DOHH2 (cell line): ENCODE results near the gene TINAGL1.

ENCODE experiments used
- H3F3A ChIP-seq: fragments of 200-600 bp; sonication (generic), shearing (Covaris generic); 2 replicates; pipeline ENCODE4 v1.6.0; 2016; ENCODE audit warnings: antibody characterized with exemption, mild to moderate bottlenecking; ENCODE audit not compliant: control insufficient read depth, insufficient read depth
- H3K27ac ChIP-seq: fragments of 200-600 bp; sonication (generic); 2 replicates; pipeline ENCODE4 v1.5.1; 2014; ENCODE audit warnings: low read depth, mild to moderate bottlenecking, low read length, moderate library complexity
- H3K27me3 ChIP-seq: fragments of 200-600 bp; sonication (generic); 2 replicates; pipeline ENCODE4 v1.6.1; 2014; ENCODE audit warnings: mild to moderate bottlenecking, low read length, mixed read lengths; ENCODE audit not compliant: control insufficient read depth
- H3K36me3 ChIP-seq: fragments of 200-600 bp; sonication (generic); 2 replicates; pipeline ENCODE4 v1.6.1; 2014; ENCODE audit warnings: mild to moderate bottlenecking, low read length, moderate library complexity, mixed read lengths; ENCODE audit not compliant: control insufficient read depth
- H3K4me1 ChIP-seq: fragments of 200-600 bp; sonication (generic); 2 replicates; pipeline ENCODE4 v1.6.1; 2014; ENCODE audit warnings: mild to moderate bottlenecking, low read length, mixed read lengths; ENCODE audit not compliant: control insufficient read depth
- H3K4me2 ChIP-seq: fragments of 200-600 bp; sonication (generic); 2 replicates; pipeline ENCODE4 v1.6.0; 2014; ENCODE audit warnings: mild to moderate bottlenecking, low read length, moderate library complexity
- H3K4me3 ChIP-seq: fragments of 200-600 bp; sonication (generic); 2 replicates; pipeline ENCODE4 v1.5.1; 2014; ENCODE audit warnings: mild to moderate bottlenecking, low read length, mixed read lengths
- H3K79me2 ChIP-seq: fragments of 200-600 bp; sonication (generic); 2 replicates; pipeline ENCODE4 v1.6.1; 2014; ENCODE audit warnings: mild to moderate bottlenecking, low read length, mixed read lengths; ENCODE audit not compliant: control insufficient read depth
- H3K9me2 ChIP-seq: fragments of 200-600 bp; sonication (generic); replicated peaks from 2 replicates; pipeline ENCODE4 v1.6.1; 2014; ENCODE audit warnings: mild to moderate bottlenecking, low read length, mixed read lengths; ENCODE audit not compliant: control insufficient read depth
- H3K9me3 ChIP-seq: fragments of 200-600 bp; sonication (generic); 2 replicates; pipeline ENCODE4 v1.6.1; 2014; ENCODE audit warnings: antibody characterized with exemption, low read length, mixed read lengths; ENCODE audit not compliant: control insufficient read depth, insufficient read depth
- H4K20me1 ChIP-seq: fragments of 200-600 bp; sonication (generic); 2 replicates; pipeline ENCODE4 v1.6.0; 2014; ENCODE audit warnings: low read depth, mild to moderate bottlenecking, antibody characterized with exemption, low read length, moderate library complexity; ENCODE audit not compliant: control insufficient read depth, insufficient read depth
- EZH2phosphoT487 ChIP-seq: fragments of 200-600 bp; sonication (generic); IDR thresholded peaks from 2 replicates; pipeline ENCODE4 v1.6.1; 2017; ENCODE audit warnings: borderline replicate concordance, mild to moderate bottlenecking, antibody characterized with exemption, low read length, moderate library complexity, mixed read lengths
- TF ChIP-seq, protein P1 (sequence below): fragments of 200-600 bp; sonication (generic); IDR thresholded peaks from one replicate; pipeline ENCODE4 v1.5.1; 2014; ENCODE audit warnings: antibody characterized with exemption, mild to moderate bottlenecking, low read depth, low read length; ENCODE audit not compliant: poor library complexity, severe bottlenecking

TINAGL1 gene

DNA sequence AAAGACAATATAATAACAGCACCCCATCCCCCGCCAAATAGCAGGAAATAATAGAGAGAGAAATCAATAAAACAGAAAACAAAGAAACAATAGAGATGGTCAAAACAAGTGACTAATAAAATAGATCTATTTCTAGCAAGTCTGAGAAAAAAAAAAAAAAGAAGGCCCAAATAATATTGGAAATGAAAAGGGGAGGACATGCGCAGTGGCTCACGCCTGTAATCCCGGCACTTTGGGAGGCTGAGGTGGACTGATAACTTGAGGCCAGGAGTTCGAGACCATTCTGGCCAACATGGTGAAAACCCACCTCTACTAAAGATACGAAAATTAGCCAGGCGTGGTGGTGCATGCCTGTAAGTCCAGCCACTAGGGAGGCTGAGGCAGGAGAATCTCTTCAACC lies 22.7 kb downstream of the TINAGL1 start:
- H4K20me1 ChIP-seq: no peaks in the 10 kb centered on the region

DNA sequence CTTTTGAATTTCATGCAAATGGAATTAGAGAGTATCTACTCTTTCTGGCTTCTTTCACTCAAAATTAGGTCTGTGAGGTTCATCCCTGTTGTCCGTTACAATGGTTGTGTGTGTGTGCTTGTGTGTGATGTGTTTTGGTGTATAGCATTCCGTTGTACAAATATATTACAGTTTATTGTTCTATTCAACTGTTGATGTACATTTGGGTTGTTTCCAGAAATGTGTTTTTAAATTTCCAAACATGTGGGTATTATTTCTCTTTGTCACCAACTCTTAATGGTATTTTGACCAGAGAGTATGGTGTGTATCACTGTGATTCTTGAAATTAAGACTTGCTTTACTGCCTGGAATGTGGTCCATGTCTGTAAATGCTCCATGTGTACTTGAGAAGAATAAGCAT lies 24.3 kb downstream of the TINAGL1 start:
- no peaks in the 10 kb centered on the region for H3K9me2 ChIP-seq
- H3K36me3 ChIP-seq: no peaks in the 10 kb centered on the region
- no peaks in the 10 kb centered on the region for H3K79me2 ChIP-seq
- H3K9me3 ChIP-seq: no peaks in the 10 kb centered on the region
- no peak overlapping the region for H3K27ac ChIP-seq
- no peaks in the 10 kb centered on the region for H3K27me3 ChIP-seq
- H3K4me3 ChIP-seq: no peak overlapping the region
- H4K20me1 ChIP-seq: no peaks in the 10 kb centered on the region
- peaks cover 63% of the 10 kb centered on the region for H3K4me1 ChIP-seq
- H3F3A ChIP-seq: 0 out of 2 replicates have a peak, but pooled peaks cover 8% of the 10 kb centered on the region
- TF ChIP-seq EZH2phosphoT487: no peak
- TF ChIP-seq, protein P1, sequence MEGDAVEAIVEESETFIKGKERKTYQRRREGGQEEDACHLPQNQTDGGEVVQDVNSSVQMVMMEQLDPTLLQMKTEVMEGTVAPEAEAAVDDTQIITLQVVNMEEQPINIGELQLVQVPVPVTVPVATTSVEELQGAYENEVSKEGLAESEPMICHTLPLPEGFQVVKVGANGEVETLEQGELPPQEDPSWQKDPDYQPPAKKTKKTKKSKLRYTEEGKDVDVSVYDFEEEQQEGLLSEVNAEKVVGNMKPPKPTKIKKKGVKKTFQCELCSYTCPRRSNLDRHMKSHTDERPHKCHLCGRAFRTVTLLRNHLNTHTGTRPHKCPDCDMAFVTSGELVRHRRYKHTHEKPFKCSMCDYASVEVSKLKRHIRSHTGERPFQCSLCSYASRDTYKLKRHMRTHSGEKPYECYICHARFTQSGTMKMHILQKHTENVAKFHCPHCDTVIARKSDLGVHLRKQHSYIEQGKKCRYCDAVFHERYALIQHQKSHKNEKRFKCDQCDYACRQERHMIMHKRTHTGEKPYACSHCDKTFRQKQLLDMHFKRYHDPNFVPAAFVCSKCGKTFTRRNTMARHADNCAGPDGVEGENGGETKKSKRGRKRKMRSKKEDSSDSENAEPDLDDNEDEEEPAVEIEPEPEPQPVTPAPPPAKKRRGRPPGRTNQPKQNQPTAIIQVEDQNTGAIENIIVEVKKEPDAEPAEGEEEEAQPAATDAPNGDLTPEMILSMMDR: no peak
- no peak overlapping the region for H3K4me2 ChIP-seq

More for the DNA sequence above, 22.7 kb downstream of the TINAGL1 start:
- Histone ChIP-seq H3K27me3 (no peaks in the 10 kb centered on the region), H3K9me3 (no peaks in the 10 kb centered on the region), H3K27ac (no peak overlapping the region), H3K9me2 (no peaks in the 10 kb centered on the region), H3K4me1 (peaks cover 66% of the 10 kb centered on the region), H3K4me3 (no peak overlapping the region), H3K4me2 (no peak overlapping the region), H3K36me3 (no peaks in the 10 kb centered on the region), H3F3A (0 out of 2 replicates have a peak, but pooled peaks cover 8% of the 10 kb centered on the region), H3K79me2 (no peaks in the 10 kb centered on the region)
- TF ChIP-seq, protein P1: no peak
- no peak for TF ChIP-seq EZH2phosphoT487

DNA sequence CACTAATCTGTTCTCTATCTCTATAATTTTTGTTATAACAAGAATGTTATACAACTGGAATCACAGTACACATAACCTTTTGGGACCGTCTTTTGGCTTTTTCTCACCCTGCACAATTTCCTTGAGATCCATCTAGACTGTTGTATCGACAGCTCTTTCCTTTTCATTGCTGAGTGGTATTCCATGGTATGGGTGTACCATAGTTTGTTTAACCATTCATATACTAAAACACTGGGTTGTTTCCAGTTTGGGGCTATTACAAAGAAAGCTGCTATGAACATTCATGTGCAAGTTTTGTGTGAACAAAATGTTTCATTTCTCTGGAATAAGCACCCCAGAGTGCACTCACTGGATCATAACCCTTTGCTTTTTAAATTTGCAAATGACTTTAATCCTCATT lies 25.8 kb downstream of the TINAGL1 start:
- H3K9me3 ChIP-seq: no peaks in the 10 kb centered on the region
- H3K9me2 ChIP-seq: no peaks in the 10 kb centered on the region
- no peak overlapping the region for H3K4me2 ChIP-seq
- H4K20me1 ChIP-seq: no peaks in the 10 kb centered on the region
- H3K36me3 ChIP-seq: no peaks in the 10 kb centered on the region
- H3K27ac ChIP-seq: no peak overlapping the region
- H3K4me1 ChIP-seq: peaks cover 58% of the 10 kb centered on the region
- no peak overlapping the region for H3K4me3 ChIP-seq
- no peaks in the 10 kb centered on the region for H3K27me3 ChIP-seq
- H3K79me2 ChIP-seq: no peaks in the 10 kb centered on the region
- TF ChIP-seq EZH2phosphoT487: no peak
- TF ChIP-seq, protein P1: no peak
- H3F3A ChIP-seq: 0 out of 2 replicates have a peak, but pooled peaks cover 8% of the 10 kb centered on the region
